Mammary epithelial cell (primary cell): ENCODE results near the gene PPIL1.

Source experiments
- EZH2 ChIP-seq: IDR thresholded peaks from 2 replicates; pipeline ENCODE4 v1.6.1; 2012; ENCODE audit warnings: low read length, inconsistent platforms, borderline replicate concordance
- TF ChIP-seq, protein P1 (sequence below), 2 donors: IDR thresholded peaks in 1 of 2; conservative IDR thresholded peaks in 1 of 2; 2 replicates each; pipeline ENCODE4 v1.5.1; 2011 to 2012; ENCODE audit warnings: inconsistent platforms in 2 of 2, low read length in 2 of 2, mild to moderate bottlenecking in 2 of 2, control low read depth in 1 of 2, low read depth in 1 of 2; ENCODE audit not compliant: insufficient read depth in 1 of 2; ENCODE audit errors: extremely low read depth in 1 of 2

DNA sequence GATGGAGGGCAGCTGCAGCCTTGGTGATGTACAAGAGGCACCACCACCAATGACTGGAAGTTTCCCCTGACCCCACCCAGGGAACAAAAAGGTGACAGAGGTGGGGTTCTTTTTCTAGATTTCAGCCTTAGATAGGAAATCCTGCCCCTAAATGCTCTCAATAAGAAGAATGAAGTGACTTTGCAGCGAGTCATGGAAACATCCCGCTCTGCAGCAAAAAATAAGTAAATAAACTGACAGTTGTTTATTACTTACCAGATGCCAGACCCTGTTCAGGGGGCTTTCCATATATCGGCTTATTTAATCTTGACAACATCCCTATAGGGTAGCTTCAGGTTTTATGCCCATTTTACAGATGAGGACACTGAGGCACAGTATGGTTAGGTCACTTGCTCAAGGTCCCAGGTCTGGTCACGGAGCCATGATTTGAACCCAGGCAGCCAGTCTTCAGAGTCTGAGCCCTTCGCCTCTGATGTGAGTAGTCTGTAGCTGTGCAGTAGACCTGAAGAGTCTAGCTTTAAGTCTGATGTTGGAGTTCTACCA, 30.3 kb upstream of the PPIL1 start:
- TF ChIP-seq, protein P1, sequence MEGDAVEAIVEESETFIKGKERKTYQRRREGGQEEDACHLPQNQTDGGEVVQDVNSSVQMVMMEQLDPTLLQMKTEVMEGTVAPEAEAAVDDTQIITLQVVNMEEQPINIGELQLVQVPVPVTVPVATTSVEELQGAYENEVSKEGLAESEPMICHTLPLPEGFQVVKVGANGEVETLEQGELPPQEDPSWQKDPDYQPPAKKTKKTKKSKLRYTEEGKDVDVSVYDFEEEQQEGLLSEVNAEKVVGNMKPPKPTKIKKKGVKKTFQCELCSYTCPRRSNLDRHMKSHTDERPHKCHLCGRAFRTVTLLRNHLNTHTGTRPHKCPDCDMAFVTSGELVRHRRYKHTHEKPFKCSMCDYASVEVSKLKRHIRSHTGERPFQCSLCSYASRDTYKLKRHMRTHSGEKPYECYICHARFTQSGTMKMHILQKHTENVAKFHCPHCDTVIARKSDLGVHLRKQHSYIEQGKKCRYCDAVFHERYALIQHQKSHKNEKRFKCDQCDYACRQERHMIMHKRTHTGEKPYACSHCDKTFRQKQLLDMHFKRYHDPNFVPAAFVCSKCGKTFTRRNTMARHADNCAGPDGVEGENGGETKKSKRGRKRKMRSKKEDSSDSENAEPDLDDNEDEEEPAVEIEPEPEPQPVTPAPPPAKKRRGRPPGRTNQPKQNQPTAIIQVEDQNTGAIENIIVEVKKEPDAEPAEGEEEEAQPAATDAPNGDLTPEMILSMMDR (conservative IDR thresholded peaks at IDR 0.05 in 1 of 2, IDR thresholded peaks at IDR 0.05 in 1 of 2; ENCODE audit: extremely low read depth in 1 of 2, insufficient read depth in 1 of 2, low read depth in 1 of 2, low read length in 2 of 2) = no peak
- no peak for TF ChIP-seq EZH2
